Epidermal melanocyte (primary cell): ENCODE data around the gene ZNF549.
"Not testable (repeated sequence)": the region's sequence is repeated elsewhere in the genome, so short reads cannot be mapped to it uniquely, and the experiment has no call there.

Experiments
- DNase-seq: peaks from one replicate; pipeline ENCODE4 v3.0.0; 2011; ENCODE audit warnings: low spot score; ENCODE audit not compliant: insufficient read length

ZNF549 gene

DNA sequence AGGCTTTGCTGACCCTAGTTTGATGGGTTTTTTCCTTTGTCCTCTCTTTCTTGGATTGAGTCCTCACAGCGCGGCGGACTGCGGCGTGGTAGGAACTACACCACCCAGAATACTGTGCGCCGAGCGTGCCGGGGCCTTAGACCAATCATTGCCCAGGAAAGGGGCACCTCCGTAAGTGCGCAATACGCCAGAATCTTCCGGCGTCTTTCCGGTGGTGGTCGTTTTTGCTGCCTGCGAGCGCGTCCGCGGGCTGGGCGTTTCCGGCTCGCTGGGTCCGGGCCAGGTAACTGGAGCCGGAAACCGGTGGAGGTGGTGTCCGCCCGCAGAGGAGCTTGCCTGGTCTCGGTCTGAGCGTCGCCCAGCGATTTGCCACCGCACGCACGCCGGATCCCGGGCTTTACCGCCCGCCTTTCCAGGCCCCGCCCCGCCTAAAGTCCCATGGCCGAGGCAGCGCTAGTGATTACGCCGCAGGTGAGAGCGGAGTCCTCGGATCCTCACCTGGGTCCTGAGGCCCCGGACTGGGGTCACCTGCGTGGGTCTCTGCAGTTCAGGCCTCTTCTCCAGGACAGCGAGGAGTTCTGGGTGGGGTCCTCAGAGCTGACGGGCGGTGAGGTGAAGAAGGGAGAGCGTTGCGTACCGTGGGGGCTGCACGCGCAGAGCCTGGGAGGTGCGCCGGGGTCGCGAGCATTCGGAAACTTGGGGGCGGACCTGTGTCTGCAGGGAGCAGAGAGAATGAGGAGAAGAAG lies at the start of gene ZNF549:
Gene ZNF549 (plus strand): TSS at position 221 of the 746 bp plus-strand sequence. CDS start 218 bp downstream, at position 439.
- peak; percentile 98 for DNase-seq

DNA sequence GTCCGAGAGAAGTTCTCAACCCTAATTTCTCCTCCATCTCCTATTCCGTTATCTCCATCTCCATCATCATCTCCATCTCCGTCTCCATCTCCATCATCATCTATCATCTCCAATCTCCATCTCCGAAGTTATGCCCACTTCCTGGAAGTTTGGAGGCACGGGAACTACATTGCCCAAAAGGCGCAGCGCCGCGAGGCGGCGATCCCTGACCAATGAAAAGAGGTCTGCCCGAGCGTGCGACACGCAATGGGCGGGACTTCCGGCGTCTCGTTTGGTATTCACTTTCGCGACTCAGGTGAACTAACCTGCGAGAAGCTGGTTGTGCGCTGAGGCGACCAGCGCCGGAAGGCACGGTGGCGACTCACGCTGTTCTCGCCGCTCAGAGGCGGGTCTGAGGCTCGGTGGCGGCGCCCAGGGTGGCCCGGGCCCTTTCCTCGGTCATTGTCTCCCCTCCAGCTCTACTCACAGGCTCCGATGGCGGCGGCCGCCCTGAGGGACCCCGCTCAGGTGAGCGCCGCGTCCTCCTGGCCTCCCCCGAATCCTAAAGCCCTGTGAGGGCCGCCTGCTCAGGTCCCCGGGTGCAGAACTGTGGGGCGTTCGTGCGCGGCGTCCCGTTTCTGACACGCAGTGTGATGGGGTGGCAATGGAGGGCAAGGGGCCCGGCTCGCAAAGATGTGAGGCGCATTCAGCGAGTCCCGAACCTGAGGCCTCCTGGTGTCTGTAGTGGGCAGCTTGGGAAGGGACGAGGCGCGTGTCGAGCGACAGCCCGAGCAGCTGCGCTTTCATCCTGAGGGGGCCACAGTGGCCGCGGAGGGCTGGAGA lies 39.5 kb upstream of the ZNF549 start, which contains the start of gene ZNF419:
Gene ZNF419 (plus strand): TSS at position 274 of the 822 bp plus-strand sequence. CDS start 201 bp downstream, at position 475.
- peak; percentile 97 for DNase-seq

DNA sequence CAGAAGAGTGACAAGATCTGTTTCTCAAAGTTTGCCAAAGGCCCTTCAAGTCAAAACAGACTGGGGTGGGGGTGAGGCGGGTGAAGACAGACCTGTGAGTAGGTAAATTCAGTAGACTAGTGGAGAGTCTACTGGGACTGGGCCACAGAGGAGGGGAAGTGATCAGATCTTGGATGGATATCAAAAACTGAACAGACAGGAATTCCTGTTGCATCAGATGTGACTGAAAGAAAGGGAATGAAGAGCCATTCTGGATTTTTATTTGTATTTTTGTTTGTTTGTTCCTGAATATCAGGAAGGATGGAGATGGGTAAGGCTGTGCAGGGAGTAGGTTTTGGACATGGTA lies 38.9 kb upstream of the ZNF549 start:
- not testable (repeated sequence) for DNase-seq

DNA sequence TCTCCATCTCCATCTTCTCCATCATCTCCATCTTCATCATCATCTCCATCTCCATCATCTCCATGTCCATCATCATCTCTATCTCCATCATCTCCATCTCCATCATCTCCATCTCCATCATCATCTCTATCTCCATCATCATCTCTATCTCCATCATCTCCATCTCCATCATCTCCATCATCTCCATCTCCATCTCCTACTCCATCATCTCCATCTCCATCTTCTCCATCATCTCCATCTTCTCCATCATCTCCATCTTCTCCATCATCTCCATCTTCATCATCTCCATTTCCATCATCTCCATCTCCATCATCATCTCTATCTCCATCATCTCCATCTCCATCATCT lies 27.9 kb upstream of the ZNF549 start:
- DNase-seq = not testable (repeated sequence)

DNA sequence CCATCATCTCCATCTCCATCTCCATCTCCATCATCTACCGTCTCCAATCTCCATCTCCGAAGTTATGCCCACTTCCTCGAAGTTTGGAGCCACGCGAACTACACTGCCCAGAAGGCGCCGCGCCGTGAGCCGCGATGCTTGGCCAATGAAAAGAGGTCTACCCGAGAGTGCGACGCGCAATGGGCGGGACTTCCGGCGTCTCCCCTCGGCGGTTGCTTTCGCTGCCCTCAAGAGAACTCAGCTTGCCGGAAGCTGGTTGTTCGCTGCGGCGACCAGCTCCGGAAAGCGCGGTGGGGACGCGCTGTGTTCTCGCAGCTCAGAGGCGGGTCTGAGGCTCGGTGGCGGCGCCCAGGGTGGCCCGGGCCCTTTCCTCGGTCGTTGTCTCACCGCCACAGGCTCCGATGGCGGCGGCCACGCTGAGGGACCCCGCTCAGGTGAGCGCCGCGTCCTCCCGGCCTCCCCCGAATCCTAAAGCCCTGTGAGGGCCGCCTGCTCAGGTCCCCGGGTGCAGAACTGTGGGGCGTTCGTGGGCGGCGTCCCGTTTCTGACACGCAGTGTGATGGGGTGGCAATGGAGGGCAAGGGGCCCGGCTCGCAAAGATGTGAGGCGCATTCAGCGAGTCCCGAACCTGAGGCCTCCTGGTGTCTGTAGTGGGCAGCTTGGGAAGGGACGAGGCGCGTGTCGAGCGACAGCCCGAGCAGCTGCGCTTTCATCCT lies 27.3 kb upstream of the ZNF549 start, which contains the start of gene ZNF773:
Gene ZNF773 (plus strand): TSS at position 259 of the 716 bp plus-strand sequence. CDS start 143 bp downstream, at position 402.
- DNase-seq = peak; percentile 89

DNA sequence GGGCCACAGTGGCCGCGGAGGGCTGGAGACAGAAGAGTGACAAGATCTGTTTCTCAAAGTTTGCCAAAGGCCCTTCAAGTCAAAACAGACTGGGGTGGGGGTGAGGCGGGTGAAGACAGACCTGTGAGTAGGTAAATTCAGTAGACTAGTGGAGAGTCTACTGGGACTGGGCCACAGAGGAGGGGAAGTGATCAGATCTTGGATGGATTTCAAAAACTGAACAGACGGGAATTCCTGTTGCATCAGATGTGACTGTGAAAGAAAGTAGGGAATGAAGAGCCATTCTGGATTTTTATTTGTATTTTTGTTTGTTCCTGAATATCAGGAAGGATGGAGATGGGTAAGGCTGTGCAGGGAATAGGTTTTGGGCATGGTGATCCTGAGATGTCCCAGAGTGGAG lies 26.8 kb upstream of the ZNF549 start:
- not testable (repeated sequence) for DNase-seq

DNA sequence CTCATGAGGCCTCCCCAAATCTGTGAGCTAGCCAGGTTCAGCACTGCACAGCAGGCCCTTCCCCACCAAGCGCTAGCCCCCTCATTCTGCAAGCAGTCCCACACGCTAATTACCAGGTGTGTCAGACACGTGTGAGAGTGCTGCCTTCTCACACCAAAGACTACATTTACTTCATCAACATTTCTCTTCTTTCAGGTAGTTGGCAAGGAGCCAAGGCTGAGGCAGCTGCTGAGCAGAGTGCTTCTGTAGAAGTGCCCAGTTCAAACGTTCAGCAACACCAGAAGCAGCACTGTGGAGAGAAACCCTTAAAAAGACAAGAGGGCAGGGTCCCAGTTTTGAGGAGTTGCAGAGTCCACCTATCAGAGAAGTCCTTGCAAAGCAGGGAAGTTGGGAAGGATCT lies 21.0 kb upstream of the ZNF549 start:
- DNase-seq = no peak

DNA sequence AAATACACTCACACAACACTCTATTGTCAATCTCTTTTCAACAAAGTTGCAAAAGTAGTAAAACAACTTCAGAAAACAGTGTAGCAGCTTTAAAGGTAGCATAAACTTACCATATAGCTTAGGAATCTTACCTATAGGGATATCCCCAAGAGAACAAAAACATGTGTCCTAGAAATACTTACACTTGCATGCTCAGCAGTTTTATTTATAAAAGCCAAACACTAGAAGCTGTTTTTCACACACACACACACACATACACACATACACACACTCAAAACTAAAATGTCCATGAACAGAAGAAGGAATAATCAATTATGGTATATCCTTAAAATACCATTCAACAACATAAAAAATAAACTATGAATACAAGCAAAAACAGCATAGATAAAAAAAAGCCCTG lies 15.7 kb upstream of the ZNF549 start:
- DNase-seq = no peak

DNA sequence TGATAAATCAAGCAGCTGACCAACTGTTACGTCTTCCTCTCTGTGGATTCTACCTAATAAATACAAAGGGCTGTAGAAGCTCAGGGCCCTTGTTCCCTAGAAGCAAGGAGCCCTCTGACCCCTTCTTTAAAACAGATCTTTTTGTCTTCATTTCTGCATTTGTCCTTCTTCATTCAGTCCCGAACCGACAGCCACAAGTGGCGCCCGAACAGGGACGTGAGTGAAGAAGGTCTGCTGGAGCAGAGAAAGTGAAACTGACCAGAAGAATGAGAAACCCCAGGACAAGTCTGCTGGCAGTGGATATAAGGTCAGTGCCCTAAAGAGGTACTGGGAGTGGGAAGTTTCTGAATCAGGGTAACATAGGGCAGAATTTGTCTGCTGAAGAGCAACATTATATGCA lies 14.3 kb upstream of the ZNF549 start:
- DNase-seq = no peak

DNA sequence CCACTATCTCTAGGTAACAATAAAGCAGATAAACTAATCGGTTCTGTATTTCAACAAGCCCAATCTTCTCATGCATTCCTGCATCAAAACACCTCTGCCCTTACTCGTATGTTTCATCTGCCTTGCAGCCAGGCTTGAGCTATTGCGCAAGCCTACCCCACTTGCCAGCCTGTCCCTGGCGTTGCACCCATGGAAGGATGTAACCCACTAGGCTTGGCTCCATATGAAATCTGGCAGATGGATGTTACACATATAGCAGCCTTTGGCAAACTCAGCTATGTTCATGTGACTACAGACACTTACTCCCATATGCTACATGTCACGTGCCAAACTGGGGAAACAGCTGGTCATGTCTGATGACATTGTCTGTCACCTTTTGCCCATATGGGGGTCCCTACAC lies 11.9 kb upstream of the ZNF549 start:
- no peak for DNase-seq

DNA sequence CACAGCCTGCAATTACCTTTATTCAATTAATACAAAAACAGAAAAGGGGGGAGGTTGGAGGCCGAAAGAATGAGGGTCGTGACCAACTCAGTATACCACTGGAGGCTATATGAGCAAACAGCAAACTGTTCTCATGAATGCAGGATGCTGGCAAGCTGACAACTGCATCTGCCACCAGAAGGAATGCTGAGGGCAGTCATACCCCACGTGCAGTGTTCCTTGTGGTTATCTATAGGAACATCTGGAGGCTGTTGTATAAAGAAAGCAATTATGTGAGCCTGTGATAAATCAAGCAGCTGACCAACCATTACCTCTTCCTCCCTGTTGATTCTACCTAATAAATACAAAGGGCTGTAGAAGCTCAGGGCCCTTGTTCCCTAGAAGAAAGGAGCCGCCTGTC lies 9.1 kb upstream of the ZNF549 start:
- DNase-seq = not testable (repeated sequence)

DNA sequence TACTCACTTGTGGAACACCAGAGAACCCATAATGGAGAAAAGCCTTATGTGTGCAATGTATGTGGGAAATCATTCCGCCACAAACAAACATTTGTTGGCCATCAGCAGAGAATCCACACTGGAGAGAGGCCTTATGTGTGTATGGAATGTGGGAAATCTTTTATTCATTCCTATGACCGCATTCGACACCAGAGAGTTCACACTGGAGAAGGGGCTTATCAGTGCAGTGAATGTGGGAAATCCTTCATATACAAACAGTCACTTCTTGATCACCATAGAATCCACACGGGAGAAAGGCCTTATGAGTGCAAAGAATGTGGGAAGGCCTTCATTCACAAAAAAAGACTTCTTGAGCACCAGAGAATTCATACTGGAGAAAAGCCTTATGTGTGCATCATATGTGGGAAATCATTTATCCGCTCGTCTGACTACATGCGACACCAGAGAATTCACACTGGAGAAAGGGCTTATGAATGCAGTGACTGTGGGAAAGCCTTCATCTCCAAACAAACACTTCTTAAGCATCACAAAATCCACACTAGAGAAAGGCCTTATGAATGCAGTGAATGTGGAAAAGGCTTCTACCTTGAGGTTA lies 10.9 kb downstream of the ZNF549 start:
- no peak for DNase-seq

DNA sequence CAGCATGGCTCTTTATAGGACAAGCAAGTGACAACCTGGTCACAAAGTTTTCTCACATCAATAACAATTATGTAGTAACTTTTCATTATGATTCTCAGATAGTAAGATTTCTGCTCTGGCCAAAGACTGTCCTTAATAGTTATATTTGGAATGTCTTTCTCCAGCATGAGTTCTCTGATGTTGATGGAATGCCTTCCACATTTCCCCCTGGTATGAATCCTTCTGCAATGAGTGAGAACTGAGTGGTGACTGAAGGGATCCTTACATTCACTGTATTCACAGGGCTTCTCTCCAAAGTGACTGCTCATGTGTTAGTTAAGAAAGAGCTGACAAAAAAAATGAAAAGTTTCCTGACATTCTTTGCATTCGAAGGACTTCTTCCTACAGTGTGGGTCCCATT lies 19.4 kb downstream of the ZNF549 start:
- no peak for DNase-seq

DNA sequence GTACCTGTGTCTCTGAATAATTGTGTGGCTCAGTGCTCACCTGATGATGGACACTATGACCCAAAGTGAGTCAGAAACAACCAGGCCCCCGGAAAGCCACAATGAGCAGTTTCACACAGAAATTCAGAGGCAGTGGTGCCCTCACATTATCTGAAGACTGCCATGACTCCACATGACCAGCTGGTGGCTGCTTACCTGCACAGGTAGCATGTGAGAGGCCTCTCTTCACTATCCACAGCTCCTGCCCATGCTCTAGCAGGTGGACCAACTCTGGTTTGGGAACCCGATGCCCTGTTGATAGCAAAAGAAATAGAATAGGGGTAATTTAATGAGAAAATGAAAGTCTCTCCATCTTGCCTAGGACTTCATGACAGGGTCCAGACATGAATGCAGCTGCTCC lies 25.3 kb downstream of the ZNF549 start:
- DNase-seq = no peak

DNA sequence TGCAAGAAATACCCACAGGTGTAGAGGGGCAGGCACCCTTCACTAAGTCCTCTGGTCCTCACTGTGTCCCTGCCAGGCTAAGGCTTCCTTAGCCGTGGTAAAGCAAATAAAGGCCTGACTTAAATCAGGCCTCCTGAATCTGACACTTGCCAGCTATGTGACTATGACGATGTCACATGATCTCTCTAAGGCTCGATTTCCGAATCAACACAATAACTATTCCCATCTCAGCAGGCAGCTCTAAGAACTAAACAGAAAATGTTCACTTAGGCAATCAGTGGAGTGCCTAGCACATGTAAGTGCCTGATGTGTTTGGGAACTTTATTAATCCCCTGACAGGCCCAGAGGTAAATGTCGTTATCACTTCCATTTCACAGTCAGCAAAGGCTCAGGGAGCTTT lies 30.5 kb downstream of the ZNF549 start:
- DNase-seq = no peak

DNA sequence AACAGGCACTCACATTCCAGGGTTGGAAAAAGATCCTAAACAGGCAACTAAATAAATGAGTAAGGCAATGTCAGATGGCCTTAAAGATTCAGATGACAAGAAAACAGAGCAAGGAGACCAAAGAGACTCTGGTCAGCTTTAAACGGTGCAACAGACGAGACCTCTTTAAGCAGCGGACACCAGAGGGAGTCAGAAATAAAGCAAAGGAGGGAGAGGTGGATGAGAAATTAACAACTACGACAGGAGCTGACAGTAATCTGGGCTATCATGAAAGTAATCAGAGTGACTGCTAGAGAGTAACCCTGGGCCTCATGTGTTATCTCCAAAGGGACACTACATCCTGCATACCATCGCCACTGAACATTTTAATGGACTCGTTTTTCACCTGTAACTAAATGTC lies 31.4 kb downstream of the ZNF549 start:
- no peak for DNase-seq

DNA sequence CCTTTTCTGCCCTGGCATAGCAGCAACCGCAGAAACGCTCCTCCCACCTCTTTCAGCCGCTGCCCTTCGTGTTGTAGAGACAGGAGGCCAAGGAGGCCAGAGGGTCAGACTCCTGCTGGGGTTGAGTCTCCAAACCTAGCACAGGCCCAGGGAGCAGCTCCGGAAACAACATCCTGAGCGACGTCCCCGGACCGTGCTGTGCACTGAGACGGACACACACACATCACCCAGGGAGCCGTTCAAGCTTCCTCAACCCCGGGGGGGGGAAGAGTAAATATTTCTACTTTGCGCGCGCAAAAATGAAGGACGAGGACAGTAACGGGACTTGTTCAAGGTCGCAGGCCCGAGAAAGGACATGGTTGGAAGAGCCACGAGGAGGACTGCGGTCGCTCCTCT lies 31.9 kb downstream of the ZNF549 start:
- DNase-seq = no peak

DNA sequence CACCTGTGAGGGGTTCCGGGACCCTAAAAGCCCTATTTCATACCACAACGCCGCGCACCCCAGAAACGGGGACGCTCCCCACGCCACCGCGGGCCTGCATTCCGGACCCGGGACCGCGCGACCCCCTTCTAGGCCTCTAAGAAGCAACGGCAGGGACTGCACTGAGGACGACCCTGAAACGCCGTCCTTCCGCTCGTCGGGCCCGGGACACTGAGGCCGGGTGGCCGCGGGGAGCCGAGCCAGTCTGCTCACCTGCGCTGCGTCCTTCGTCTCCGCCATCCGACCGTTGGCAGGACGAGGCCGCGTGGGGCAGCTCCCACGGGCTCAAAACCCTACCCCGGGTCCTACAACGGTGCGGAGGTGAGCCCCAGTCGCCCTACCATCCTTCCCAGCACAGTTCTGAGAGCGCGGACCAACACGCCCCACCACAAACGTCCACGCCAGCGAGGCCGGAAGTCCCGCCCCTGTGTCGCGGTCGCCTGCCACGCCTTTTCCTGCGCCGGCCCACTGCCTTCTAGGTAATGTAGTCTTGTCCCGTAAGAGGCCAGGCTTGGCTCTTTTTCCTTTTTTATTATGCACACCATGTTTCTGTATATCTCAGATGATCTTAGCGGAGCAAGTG lies 32.4 kb downstream of the ZNF549 start, which contains the start of gene ZNF550:
Gene ZNF550 (minus strand): TSS at position 460 of the 622 bp plus-strand sequence. CDS start 181 bp downstream, at position 279.
- DNase-seq = peak; percentile 92

DNA sequence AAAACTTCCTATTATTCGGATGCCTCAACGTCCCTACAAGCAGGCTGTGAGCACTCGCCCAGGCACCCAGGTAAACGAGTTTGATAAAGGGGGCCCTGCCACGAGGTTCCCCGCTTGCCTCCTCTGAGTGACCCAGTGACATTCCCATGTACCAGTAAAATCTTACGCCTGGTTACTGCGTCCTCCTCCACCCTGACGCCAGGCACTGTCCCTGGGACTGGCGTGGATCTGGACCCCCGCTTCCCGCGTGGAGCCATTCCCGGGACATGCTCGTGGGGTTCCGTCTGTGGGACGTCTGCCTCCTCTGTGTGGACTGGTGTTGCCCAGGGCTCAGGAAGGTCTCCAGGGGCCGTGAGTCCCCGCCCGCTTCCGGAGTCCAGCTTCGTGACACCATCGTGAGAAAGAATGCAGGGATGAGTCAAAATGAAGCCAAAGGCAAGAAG lies 32.9 kb downstream of the ZNF549 start:
- DNase-seq = peak; percentile 41

DNA sequence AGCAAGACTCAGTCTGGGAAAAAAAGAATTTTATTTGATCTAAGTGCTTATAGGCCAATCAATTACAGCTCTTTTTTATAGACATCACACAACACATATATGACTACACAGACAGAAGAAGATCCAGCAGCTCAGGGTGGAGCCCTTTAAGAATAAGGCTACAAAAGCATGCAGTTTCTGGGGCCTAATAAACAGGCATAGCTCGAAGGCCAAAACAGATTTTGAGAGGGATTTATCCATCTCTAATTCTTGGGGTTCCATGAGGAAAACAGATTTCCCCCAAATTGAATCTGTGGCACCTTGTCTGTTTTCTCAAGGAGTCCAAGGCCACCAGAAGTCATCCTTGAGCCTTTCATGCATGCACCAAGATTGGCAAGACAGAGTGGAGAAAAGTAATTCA lies 36.4 kb downstream of the ZNF549 start:
- DNase-seq = no peak
